Stomach (tissue), 9 donors: Measurements from ENCODE around the gene ADRA2A. TPM values are rescaled to one million over a fixed set of nuclear protein-coding genes. Genes with fewer than 3 reads are reported as not detected.

Experiments
- DNase-seq, 2 donors: peaks; one replicate each; pipeline versions ENCODE4 v3.0.0 to v3.0.0-alpha.2; 2013 to 2019
- H3K27ac ChIP-seq, 5 donors: fragments of 200-600 bp in 4 of 5; sonication (generic) in 4 of 5; one replicate each; pipeline ENCODE4 v1.5.1; 2013 to 2019; ENCODE audit warnings: mild to moderate bottlenecking in 1 of 5, moderate library complexity in 1 of 5
- H3K27me3 ChIP-seq, 3 donors: fragments of 200-600 bp; sonication (generic); one replicate each; pipeline ENCODE4 v1.5.1; 2017 to 2019; ENCODE audit warnings: mixed run types in 1 of 3
- H3K36me3 ChIP-seq, 4 donors: fragments of 200-600 bp; sonication (generic); 1 replicate in 3 of 4; 2 replicates in 1 of 4; pipeline ENCODE4 v1.5.1; 2016 to 2019
- H3K4me1 ChIP-seq, 4 donors: fragments of 200-600 bp; sonication (generic); one replicate each; pipeline ENCODE4 v1.5.1; 2016 to 2019
- H3K4me3 ChIP-seq, 4 donors: fragments of 200-600 bp; sonication (generic) in 3 of 4; one replicate each; pipeline ENCODE4 v1.5.1; 2016 to 2019; ENCODE audit warnings: mild to moderate bottlenecking in 1 of 4
- H3K9me3 ChIP-seq, 4 donors: fragments of 200-600 bp; sonication (generic); one replicate each; pipeline ENCODE4 v1.5.1; 2016 to 2019
- EP300 ChIP-seq: sonication (generic); formaldehyde crosslinking; IDR thresholded peaks from one replicate; pipeline ENCODE4 v1.6.1; 2017; ENCODE audit warnings: antibody characterized with exemption
- POLR2A ChIP-seq, 4 donors: fragments of 450-650 bp; IDR thresholded peaks; one replicate each; pipeline ENCODE4 v1.6.1; 2016; ENCODE audit warnings: antibody characterized with exemption in 4 of 4, control low read depth in 2 of 4, mild to moderate bottlenecking in 1 of 4, moderate library complexity in 1 of 4
- POLR2AphosphoS5 ChIP-seq, 3 donors: sonication (generic); formaldehyde crosslinking; IDR thresholded peaks; one replicate each; pipeline ENCODE4 v1.6.1; 2016; ENCODE audit warnings: antibody characterized with exemption in 3 of 3
- WGBS, 5 donors: extraction: QIAGEN DNeasy Blood & Tissue Kit in 3 of 5; methylation state at CpG; one replicate each; pipeline versions ENCODE4 v1.1.5 to v1.1.7; 2013 to 2018; 5-methylcytosine and 5-hydroxymethylcytosine counted together
- intact Hi-C: fragments of 100-400 bp; cut with DNase I; formaldehyde crosslinking; loops from one replicate; pipeline ENCODE4 v1.15.1; 2023; ENCODE audit warnings: low total_unique reads
- polyA plus RNA-seq, 3 donors: library from polyadenylated mRNA; stranded (reverse); fragments of 200-250 nt; gene quantifications; one replicate each; pipeline ENCODE4 v1.2.3, GENCODE V29; 2013
- total RNA-seq, 5 donors: library from RNA; depleted of rRNA; stranded (reverse); fragments of >200 nt; gene quantifications; one replicate each; pipeline versions ENCODE4 v1.1.0 to v1.2.3, GENCODE V29; 2014 to 2016
- TF ChIP-seq, protein P1 (sequence below), 7 experiments: fragments of 450-650 bp in 4 of 7; fragments of 200-600 bp in 3 of 7; sonication (generic) in 3 of 7; IDR thresholded peaks; one replicate each; pipeline ENCODE4 v1.5.1; 2016 to 2019; ENCODE audit warnings: antibody characterized with exemption in 7 of 7, control low read depth in 2 of 7, mild to moderate bottlenecking in 1 of 7
- donor health status: healthy with polysubstance abuse.
- donor health status: Bipolar disorder and iron deficiency.
- donor health status: healthy.

Gene ADRA2A
- total and polyA plus RNA-seq, 8 donors, result 0.25 to 4.9 (median 0.65) TPM; not detected in 1

DNA sequence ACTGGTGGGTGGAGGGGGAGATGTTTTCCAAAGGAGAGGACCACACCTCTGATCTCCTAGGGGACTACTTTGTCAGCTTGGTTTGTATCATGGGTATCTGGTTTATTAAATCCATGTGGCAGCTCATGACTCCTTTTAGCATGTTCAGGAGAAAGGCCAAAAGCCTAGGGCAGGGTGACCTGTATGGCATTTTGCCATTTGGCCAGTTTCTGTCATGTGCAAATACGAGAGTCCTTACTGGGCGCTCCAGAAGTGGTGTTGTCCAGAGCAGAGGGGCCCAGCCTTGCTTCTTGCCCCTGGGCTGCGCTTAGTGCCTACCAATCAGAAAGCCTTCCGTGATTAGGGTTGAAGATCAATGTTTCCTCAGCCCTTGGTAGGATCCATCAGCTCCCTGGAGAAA, 31.0 kb downstream of the ADRA2A start:
- Histone ChIP-seq H3K36me3 (no peaks in the 10 kb centered on the region), H3K4me3 (no peak overlapping the region), H3K27me3 (no peaks in the 10 kb centered on the region), H3K27ac (peak overlapping the region in 1 of 5 donors; percentile 28), H3K4me1 (peaks cover 2 to 25% (median 4%) of the 10 kb centered on the region in 4 donors), H3K9me3 (no peaks in the 10 kb centered on the region)
- 62 to 79% (median 70%) methylated on average over 4 of the region's 4 CpGs for WGBS, 5 donors
- DNase-seq, result peak in 1 of 2 donors; percentile 52
- intact Hi-C loops, result no loop called here
- TF ChIP-seq, protein P1, sequence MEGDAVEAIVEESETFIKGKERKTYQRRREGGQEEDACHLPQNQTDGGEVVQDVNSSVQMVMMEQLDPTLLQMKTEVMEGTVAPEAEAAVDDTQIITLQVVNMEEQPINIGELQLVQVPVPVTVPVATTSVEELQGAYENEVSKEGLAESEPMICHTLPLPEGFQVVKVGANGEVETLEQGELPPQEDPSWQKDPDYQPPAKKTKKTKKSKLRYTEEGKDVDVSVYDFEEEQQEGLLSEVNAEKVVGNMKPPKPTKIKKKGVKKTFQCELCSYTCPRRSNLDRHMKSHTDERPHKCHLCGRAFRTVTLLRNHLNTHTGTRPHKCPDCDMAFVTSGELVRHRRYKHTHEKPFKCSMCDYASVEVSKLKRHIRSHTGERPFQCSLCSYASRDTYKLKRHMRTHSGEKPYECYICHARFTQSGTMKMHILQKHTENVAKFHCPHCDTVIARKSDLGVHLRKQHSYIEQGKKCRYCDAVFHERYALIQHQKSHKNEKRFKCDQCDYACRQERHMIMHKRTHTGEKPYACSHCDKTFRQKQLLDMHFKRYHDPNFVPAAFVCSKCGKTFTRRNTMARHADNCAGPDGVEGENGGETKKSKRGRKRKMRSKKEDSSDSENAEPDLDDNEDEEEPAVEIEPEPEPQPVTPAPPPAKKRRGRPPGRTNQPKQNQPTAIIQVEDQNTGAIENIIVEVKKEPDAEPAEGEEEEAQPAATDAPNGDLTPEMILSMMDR (IDR thresholded peaks at IDR 0.05), result no peak
- TF ChIP-seq EP300 (no peak), POLR2AphosphoS5 (IDR thresholded peaks at IDR 0.05) (no peak), POLR2A (IDR thresholded peaks at IDR 0.05) (no peak)

DNA sequence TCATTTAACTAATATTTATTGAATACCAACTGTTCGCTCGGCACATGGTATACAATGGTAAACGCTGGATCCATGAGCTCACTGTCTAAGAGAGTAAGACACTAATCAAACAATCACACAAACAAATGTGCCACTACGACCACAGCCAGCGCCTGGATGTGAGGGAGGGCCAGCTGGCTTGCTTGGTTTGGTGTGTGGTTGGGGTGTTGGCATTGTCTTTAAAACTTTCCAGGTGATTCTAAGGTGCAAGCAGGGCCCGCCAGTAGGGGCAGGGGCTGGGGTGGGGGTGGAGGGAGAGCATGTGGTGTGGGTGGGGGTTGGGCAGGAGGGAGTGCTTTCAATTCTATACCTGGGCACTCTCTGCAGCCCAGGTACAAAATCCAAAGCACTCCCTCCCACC, 31.6 kb downstream of the ADRA2A start:
- Histone ChIP-seq H3K4me3 (no peak overlapping the region), H3K9me3 (no peaks in the 10 kb centered on the region), H3K36me3 (no peaks in the 10 kb centered on the region), H3K4me1 (peaks cover 0 to 19% (median 4%) of the 10 kb centered on the region in 4 donors), H3K27ac (no peak overlapping the region), H3K27me3 (no peaks in the 10 kb centered on the region)
- no peak for DNase-seq
- WGBS, 5 donors, result 82 to 92% (median 87%) methylated on average over 6 of the region's 6 CpGs
- intact Hi-C loops, result no loop called here
- TF ChIP-seq POLR2A (IDR thresholded peaks at IDR 0.05) (no peak), EP300 (no peak), POLR2AphosphoS5 (IDR thresholded peaks at IDR 0.05) (no peak)
- TF ChIP-seq, protein P1 (IDR thresholded peaks at IDR 0.05), result no peak

DNA sequence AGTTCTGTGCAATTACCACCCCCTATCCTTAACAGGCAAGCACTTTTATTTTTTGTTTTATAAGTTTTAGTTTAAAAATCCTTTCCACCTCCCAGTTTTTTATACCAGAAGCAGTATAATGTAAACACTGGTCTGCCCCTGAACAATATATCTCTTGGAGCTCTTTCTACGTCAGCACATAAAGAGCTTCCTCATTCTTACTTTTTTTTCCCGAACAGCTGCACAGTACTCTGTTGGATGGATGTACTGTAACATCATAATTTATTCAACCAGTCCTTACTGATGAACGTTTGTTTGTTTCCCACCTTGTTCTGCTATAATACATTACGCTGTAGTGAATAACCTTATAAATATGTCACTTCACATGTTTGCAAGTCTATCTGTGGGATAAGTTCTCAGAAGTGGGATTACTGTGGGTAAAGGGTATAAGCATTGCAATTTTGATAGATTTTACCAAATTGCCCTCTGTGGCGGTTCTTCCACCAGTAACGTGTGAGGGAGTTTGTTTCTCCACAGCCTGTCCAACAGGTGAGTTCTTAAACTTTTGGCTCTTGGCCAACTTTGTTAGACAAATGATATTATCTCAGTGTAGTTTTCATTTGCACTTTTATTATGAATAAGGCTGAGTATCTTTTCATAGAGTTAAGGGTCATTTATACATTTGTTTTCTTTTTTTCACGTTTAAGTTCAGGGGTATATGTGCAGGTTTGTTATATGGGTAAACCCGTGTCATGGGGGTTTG, 32.8 kb downstream of the ADRA2A start:
- Histone ChIP-seq H3K27me3 (no peaks in the 10 kb centered on the region), H3K36me3 (no peaks in the 10 kb centered on the region), H3K27ac (no peak overlapping the region), H3K4me1 (peaks cover 0 to 17% (median 4%) of the 10 kb centered on the region in 4 donors), H3K4me3 (no peak overlapping the region), H3K9me3 (no peaks in the 10 kb centered on the region)
- peak; percentile 9 to 35 for DNase-seq
- TF ChIP-seq POLR2A (IDR thresholded peaks at IDR 0.05) (no peak), POLR2AphosphoS5 (IDR thresholded peaks at IDR 0.05) (no peak), EP300 (no peak)
- TF ChIP-seq, protein P1 (IDR thresholded peaks at IDR 0.05), result no peak
- 23 to 33% (median 28%) methylated on average over 8 of the region's 8 CpGs for WGBS, 5 donors
- intact Hi-C loops, result no loop called here

DNA sequence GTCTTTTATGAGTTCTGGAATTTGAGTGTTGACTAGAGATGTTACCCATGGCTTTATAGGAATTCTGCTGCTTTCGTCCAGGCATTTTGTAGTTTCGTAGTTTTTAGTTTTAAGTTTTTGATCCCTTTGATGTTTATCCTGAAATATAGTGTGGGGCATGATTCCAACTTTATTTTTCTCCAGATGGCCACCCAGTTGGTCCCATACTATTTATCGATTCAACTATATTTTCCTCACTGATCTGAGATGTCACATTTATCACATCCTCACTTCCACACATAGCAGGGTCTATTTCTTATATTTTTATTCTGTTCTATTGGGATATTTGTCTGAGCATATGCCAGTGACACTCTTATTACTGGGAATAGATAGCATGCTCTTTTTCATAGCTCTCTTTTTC, 33.9 kb downstream of the ADRA2A start:
- Histone ChIP-seq H3K36me3 (no peaks in the 10 kb centered on the region), H3K4me3 (no peak overlapping the region), H3K4me1 (peaks cover 0 to 17% (median 4%) of the 10 kb centered on the region in 4 donors), H3K9me3 (no peaks in the 10 kb centered on the region), H3K27me3 (no peaks in the 10 kb centered on the region), H3K27ac (no peak overlapping the region)
- 86 to 94% (median 92%) methylated on average over 3 of the region's 3 CpGs for WGBS, 5 donors
- no peak for DNase-seq
- TF ChIP-seq, protein P1 (IDR thresholded peaks at IDR 0.05), result no peak
- no peak for TF ChIP-seq EP300
- TF ChIP-seq POLR2AphosphoS5 (IDR thresholded peaks at IDR 0.05), result no peak
- no peak for TF ChIP-seq POLR2A (IDR thresholded peaks at IDR 0.05)
- intact Hi-C loops, result no loop called here
